Epithelial cell of proximal tubule (primary cell): ENCODE measurements around the gene DAAM1. TPM values are rescaled to one million over a fixed set of nuclear protein-coding genes. Genes with fewer than 3 reads are reported as not detected.

Source experiments
- DNase-seq: peaks from one replicate; pipeline ENCODE4 v3.0.0-alpha.2; 2011; ENCODE audit warnings: low read depth
- H3K4me3 ChIP-seq: 2 replicates; pipeline ENCODE4 v1.5.1; 2011; ENCODE audit warnings: low read depth, mild to moderate bottlenecking, low read length
- total RNA-seq: library from RNA; depleted of rRNA; stranded (reverse); fragments of >200 nt; gene quantifications from 2 replicates; pipeline ENCODE4 v1.2.3, GENCODE V29; 2015
- TF ChIP-seq, protein P1 (sequence below): conservative IDR thresholded peaks from 2 replicates; pipeline ENCODE4 v1.5.1; 2012; ENCODE audit warnings: low read depth, mild to moderate bottlenecking, low read length

DAAM1 gene
- total RNA-seq, 1 donor from 2014 or later = 17.5 TPM

DNA sequence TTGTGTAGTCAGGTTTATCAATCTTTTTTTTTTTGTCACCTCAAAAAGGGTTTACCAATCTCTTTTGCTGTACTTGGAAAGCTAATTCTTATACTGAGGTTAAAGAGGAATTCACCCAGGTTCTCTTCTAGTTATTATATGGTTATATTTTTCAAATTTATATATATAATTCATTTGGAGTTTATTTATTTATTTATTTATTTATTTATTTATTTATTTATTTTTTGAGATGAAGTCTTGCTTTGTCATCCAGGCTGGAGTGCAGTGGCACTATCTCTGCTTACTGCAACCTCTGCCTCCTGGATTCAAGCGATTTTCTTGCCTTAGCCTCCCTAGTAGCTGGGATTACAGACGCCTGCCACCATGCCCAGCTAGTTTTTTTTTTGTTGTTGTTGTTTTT, 202.9 kb downstream of the DAAM1 start:
- no peak for DNase-seq
- no peak overlapping the region for H3K4me3 ChIP-seq
- TF ChIP-seq, protein P1, sequence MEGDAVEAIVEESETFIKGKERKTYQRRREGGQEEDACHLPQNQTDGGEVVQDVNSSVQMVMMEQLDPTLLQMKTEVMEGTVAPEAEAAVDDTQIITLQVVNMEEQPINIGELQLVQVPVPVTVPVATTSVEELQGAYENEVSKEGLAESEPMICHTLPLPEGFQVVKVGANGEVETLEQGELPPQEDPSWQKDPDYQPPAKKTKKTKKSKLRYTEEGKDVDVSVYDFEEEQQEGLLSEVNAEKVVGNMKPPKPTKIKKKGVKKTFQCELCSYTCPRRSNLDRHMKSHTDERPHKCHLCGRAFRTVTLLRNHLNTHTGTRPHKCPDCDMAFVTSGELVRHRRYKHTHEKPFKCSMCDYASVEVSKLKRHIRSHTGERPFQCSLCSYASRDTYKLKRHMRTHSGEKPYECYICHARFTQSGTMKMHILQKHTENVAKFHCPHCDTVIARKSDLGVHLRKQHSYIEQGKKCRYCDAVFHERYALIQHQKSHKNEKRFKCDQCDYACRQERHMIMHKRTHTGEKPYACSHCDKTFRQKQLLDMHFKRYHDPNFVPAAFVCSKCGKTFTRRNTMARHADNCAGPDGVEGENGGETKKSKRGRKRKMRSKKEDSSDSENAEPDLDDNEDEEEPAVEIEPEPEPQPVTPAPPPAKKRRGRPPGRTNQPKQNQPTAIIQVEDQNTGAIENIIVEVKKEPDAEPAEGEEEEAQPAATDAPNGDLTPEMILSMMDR = no peak

DNA sequence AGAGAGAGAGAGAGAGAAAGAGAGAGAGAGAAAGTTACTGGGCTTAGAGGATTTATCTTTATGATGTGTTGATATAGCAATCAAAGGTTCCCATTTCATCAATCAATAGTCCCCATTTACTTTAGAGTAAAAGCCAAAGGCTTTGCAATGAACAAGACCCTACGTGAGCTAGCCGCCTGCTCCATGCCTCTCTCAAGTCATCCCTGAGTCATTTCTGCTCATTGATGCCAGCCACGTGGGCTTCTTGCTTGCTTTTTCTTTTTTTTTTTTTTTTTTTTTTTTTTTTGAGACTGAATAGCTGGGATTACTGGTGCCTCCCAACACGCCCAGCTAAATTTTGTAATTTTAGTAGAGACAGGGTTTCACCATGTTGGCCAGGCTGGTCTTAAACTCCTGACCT, 205.8 kb downstream of the DAAM1 start:
- DNase-seq = no peak
- no peak overlapping the region for H3K4me3 ChIP-seq
- TF ChIP-seq, protein P1 = no peak

DNA sequence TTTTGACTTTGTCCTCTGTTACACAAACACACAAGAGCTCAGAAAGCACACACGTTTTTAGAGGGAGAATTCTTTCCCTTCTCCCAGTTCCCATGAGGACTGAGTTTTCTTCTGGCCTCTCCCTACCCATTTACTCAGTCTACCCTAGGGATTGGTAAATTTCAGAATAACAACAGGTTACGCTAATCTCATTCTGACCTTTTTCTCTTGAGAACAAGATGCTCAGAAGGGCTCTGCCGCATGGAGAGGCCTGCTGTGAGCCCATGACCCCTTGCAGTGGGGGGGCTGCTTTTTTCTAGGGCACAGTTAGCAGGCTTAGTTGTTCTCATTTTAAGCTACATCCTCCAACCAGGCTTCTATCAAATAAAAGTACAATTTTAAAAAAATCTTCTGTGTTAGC, 207.2 kb downstream of the DAAM1 start:
- H3K4me3 ChIP-seq = no peak overlapping the region
- TF ChIP-seq, protein P1 = no peak
- DNase-seq = no peak

DNA sequence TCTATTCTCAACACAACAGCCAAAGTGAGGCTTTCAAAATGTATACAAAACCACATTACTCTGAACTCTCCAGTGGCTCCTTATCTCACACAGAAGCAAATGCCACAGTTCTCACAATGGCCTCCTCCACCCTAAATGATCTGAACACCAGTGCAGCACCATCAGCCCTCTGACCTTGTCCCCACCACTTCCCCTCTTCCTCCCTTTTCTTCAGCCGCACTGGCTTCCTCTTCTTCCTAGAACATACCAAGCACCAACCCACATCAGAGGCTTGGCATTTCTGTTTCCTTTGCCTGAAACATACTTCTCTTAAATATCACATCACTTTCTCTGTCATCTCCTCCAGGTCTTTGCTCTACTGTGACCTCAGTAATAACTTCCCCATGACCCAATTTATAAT, 210.4 kb downstream of the DAAM1 start:
- no peak overlapping the region for H3K4me3 ChIP-seq
- DNase-seq = no peak
- TF ChIP-seq, protein P1 = no peak

GRCh38 chr14:59406454-59407245, 218.2 kb downstream of the DAAM1 start:
- no peak overlapping the region for H3K4me3 ChIP-seq
- TF ChIP-seq, protein P1 = no peak
- DNase-seq = no peak

DNA sequence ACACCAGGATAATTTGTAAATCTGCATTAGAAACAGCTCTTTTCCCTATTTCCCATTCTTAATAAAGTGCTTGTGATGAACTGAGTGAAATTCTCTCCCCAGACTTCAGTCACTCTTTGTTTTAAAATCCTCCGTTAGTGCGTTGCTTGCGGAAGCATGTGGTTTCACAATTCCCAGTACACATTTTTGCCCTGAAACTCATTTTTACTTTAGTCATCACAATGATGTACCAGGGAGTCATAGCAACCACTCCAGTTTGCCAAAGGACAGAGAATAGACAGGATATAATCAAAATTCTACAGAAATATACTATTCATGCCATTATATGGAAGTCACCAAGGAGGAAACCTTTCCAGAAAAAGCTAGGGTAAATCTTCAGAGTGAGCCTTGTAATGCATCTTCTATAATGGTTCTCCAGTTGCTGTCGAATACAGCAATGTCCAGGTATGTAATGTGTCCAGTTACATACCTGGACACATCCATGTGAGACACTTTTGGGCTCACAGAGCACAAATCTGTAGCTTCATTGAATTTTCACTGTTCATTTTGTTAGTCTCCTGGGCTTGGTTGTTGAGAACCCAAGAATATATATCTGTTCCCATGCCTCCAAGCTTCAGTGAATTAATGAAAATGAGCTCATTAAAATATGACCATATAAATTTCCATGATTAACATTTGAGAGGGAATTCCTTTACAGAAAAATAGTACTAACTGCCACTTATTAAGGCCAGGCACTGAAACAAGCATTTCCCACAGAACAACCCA, 219.0 kb downstream of the DAAM1 start:
- no peak overlapping the region for H3K4me3 ChIP-seq
- DNase-seq = no peak

More for the DNA sequence above, 219.0 kb downstream of the DAAM1 start:
- TF ChIP-seq, protein P1 = no peak
